C4-2B (cell line): ENCODE data around the gene CDCA3.

Experiments
- ZFX ChIP-seq: fragments of 450-650 bp; IDR thresholded peaks from 2 replicates; pipeline ENCODE4 v1.6.1; 2017
- TF ChIP-seq, protein P1 (sequence below): fragments of 450-650 bp; conservative IDR thresholded peaks from 2 replicates; pipeline ENCODE4 v1.5.1; 2017; ENCODE audit warnings: mild to moderate bottlenecking

DNA sequence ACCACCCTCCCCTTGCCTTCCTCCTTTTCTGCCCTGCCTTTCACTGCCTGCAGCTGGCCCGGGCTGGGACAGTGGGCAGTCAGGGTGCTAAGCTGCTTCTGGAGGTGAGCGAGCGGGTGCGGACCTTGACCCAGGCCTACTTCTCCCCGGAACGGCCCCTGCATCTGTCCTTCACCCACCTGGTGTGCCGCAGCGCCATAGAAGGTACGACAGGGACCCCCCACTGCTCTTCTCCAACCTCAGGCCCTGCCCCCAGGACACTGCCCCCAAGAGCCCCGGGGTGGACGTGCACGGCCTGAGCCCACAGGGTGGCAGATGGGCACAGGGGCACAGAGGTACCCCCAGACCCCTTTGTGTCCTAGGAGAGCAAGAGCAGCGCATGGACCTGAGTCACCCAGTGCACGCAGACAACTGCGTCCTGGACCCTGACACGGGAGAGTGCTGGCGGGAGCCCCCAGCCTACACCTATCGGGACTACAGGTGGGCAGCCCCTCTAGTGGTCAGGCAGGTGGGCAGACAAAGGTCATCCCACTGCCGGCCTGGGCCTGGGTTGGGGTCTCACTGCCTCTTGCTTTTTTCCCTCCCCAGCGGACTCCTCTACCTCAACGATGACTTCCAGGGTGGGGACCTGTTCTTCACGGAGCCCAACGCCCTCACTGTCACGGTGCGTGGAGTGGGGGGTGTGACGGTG lies 13.6 kb downstream of the CDCA3 start:
- TF ChIP-seq, protein P1, sequence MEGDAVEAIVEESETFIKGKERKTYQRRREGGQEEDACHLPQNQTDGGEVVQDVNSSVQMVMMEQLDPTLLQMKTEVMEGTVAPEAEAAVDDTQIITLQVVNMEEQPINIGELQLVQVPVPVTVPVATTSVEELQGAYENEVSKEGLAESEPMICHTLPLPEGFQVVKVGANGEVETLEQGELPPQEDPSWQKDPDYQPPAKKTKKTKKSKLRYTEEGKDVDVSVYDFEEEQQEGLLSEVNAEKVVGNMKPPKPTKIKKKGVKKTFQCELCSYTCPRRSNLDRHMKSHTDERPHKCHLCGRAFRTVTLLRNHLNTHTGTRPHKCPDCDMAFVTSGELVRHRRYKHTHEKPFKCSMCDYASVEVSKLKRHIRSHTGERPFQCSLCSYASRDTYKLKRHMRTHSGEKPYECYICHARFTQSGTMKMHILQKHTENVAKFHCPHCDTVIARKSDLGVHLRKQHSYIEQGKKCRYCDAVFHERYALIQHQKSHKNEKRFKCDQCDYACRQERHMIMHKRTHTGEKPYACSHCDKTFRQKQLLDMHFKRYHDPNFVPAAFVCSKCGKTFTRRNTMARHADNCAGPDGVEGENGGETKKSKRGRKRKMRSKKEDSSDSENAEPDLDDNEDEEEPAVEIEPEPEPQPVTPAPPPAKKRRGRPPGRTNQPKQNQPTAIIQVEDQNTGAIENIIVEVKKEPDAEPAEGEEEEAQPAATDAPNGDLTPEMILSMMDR = no peak
- no peak for TF ChIP-seq ZFX
